Parathyroid adenoma (tissue), 2 donors: Measurements from ENCODE around the gene PPP1R11.

ENCODE experiments used
- H2AFZ ChIP-seq: fragments of 300-600 bp; sonication (generic); one replicate; pipeline ENCODE4 v1.7.0; 2017; ENCODE audit warnings: antibody characterized with exemption, mild to moderate bottlenecking
- H3K27ac ChIP-seq: fragments of 300-600 bp; sonication (generic); one replicate; pipeline ENCODE4 v1.7.0; 2017
- H3K27me3 ChIP-seq: fragments of 300-600 bp; sonication (generic); one replicate; pipeline ENCODE4 v1.7.0; 2017; ENCODE audit warnings: low read length; ENCODE audit not compliant: control insufficient read depth, insufficient read depth
- H3K36me3 ChIP-seq: fragments of 300-600 bp; sonication (generic); one replicate; pipeline ENCODE4 v1.7.0; 2017; ENCODE audit warnings: low read length; ENCODE audit not compliant: control insufficient read depth, insufficient read depth
- H3K4me1 ChIP-seq: fragments of 300-600 bp; sonication (generic); one replicate; pipeline ENCODE4 v1.7.0; 2017; ENCODE audit warnings: control low read depth
- H3K4me2 ChIP-seq: fragments of 300-600 bp; sonication (generic); one replicate; pipeline ENCODE4 v1.7.0; 2017; ENCODE audit warnings: low read length
- H3K4me3 ChIP-seq: fragments of 300-600 bp; sonication (generic); one replicate; pipeline ENCODE4 v1.7.0; 2017; ENCODE audit warnings: low read depth, low read length
- H3K79me2 ChIP-seq: fragments of 300-600 bp; sonication (generic); one replicate; pipeline ENCODE4 v1.7.0; 2017; ENCODE audit warnings: control low read depth
- H3K9ac ChIP-seq: fragments of 300-600 bp; sonication (generic); one replicate; pipeline ENCODE4 v1.7.0; 2017; ENCODE audit warnings: mild to moderate bottlenecking
- H3K9me3 ChIP-seq: fragments of 300-600 bp; sonication (generic); one replicate; pipeline ENCODE4 v1.7.0; 2017; ENCODE audit warnings: low read length; ENCODE audit not compliant: control insufficient read depth
- CTCF ChIP-seq: fragments of 300-600 bp; sonication (generic); IDR thresholded peaks from one replicate; pipeline ENCODE4 v1.7.0; 2017; ENCODE audit warnings: antibody characterized with exemption, mild to moderate bottlenecking
- donor health status: primary hyperparathyroidism.

PPP1R11 gene

GRCh38 chr6:30042914-30043313 is 24.1 kb upstream of the PPP1R11 start:
- no peak overlapping the region for H3K27ac ChIP-seq
- no peaks in the 10 kb centered on the region for H3K9me3 ChIP-seq
- no peak overlapping the region for H3K4me3 ChIP-seq
- H2AFZ ChIP-seq, result no peak overlapping the region
- no peak for TF ChIP-seq CTCF
- peaks cover 9% of the 10 kb centered on the region for H3K79me2 ChIP-seq
- no peaks in the 10 kb centered on the region for H3K36me3 ChIP-seq
- H3K9ac ChIP-seq, result no peak overlapping the region
- peaks cover 5% of the 10 kb centered on the region for H3K4me1 ChIP-seq
- no peak overlapping the region for H3K4me2 ChIP-seq
- no peaks in the 10 kb centered on the region for H3K27me3 ChIP-seq

DNA sequence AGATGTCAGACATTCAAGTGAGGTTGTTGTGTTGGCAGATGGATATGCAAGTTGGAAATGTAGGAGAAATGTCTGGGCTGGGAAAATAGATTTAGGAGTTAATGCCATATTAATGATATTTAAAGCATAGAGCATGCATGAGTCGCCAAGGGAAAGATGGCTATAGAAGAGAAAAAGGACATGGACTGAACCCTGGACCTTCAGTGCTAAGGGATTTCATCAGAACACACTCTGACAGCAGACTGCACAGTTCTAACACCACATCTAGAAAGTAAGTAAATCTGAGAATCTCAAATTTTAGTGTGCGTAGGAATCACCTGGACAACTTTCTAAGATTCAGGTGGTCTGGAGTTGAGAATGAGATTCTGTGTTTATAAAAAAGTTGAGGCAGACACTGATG is 23.3 kb upstream of the PPP1R11 start:
- no peak overlapping the region for H3K4me2 ChIP-seq
- H3K4me1 ChIP-seq, result peaks cover 5% of the 10 kb centered on the region
- no peak overlapping the region for H3K27ac ChIP-seq
- no peak overlapping the region for H3K4me3 ChIP-seq
- no peaks in the 10 kb centered on the region for H3K27me3 ChIP-seq
- H3K9me3 ChIP-seq, result no peaks in the 10 kb centered on the region
- no peak overlapping the region for H2AFZ ChIP-seq
- no peak overlapping the region for H3K9ac ChIP-seq
- no peaks in the 10 kb centered on the region for H3K36me3 ChIP-seq
- TF ChIP-seq CTCF, result no peak
- H3K79me2 ChIP-seq, result peaks cover 9% of the 10 kb centered on the region

DNA sequence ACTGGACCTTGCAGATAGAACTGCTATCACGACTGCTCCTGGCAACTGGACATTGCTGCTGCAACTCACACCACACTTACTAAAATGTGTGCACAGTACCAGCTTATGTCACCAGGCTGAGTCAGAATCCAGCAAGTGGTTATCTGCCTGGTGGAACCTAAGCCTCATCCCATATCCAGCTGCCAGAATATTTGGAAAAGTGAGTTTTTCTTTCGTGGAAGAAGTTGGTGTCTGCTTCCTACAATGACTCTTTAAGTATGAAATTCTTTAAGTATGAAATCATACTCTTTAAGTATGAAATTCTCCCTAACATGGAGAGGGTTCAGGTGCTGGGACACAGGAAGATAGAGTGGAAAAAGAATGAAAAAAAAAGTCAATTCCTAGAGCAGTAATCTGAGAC is 22.4 kb upstream of the PPP1R11 start:
- H3K4me3 ChIP-seq, result no peak overlapping the region

GRCh38 chr6:30047220-30047619 is 19.8 kb upstream of the PPP1R11 start:
- Histone ChIP-seq H3K36me3 (no peaks in the 10 kb centered on the region), H3K9me3 (no peaks in the 10 kb centered on the region), H3K4me1 (peaks cover 5% of the 10 kb centered on the region), H3K4me2 (no peak overlapping the region), H3K4me3 (no peak overlapping the region), H2AFZ (no peak overlapping the region), H3K9ac (peak overlapping the region; percentile 43), H3K79me2 (peaks cover 7% of the 10 kb centered on the region), H3K27me3 (no peaks in the 10 kb centered on the region), H3K27ac (no peak overlapping the region)
- no peak for TF ChIP-seq CTCF

More for the DNA sequence above, 22.4 kb upstream of the PPP1R11 start:
- no peak overlapping the region for H3K4me2 ChIP-seq
- H2AFZ ChIP-seq, result no peak overlapping the region
- TF ChIP-seq CTCF, result no peak
- no peaks in the 10 kb centered on the region for H3K36me3 ChIP-seq
- H3K4me1 ChIP-seq, result peaks cover 5% of the 10 kb centered on the region
- no peaks in the 10 kb centered on the region for H3K27me3 ChIP-seq
- H3K27ac ChIP-seq, result no peak overlapping the region
- H3K79me2 ChIP-seq, result peaks cover 7% of the 10 kb centered on the region
- no peaks in the 10 kb centered on the region for H3K9me3 ChIP-seq
- no peak overlapping the region for H3K9ac ChIP-seq

DNA sequence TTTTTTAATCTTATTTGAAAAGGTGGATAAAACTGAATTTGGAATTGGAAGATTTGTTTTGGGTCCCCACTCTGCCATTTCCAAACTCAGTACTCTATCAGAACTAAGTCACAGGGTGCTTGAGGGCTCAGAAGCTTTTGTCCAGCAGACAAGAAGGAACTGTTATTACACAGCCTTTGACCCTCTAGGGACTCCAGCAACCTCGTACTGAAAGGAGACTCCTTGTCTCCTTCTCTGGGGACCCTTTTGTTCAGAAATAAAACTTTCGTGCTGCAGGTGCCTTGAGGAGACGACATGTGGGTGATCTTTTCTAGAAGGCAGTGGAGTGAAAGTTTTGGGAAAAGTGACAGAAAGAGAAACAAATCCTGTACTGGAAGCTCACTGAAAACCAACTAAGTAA is 13.3 kb upstream of the PPP1R11 start:
- H3K9ac ChIP-seq, result no peak overlapping the region
- H3K27ac ChIP-seq, result no peak overlapping the region
- H3K27me3 ChIP-seq, result no peaks in the 10 kb centered on the region
- no peaks in the 10 kb centered on the region for H3K36me3 ChIP-seq
- no peaks in the 10 kb centered on the region for H3K4me1 ChIP-seq
- TF ChIP-seq CTCF, result no peak
- H3K9me3 ChIP-seq, result no peaks in the 10 kb centered on the region
- no peak overlapping the region for H3K4me2 ChIP-seq
- H2AFZ ChIP-seq, result no peak overlapping the region
- H3K79me2 ChIP-seq, result no peaks in the 10 kb centered on the region
- H3K4me3 ChIP-seq, result no peak overlapping the region
